HG03045 (cell line): Measurements from ENCODE around the gene SURF1.
"Not testable (repeated sequence)": the region's sequence is repeated elsewhere in the genome, so short reads cannot be mapped to it uniquely, and the experiment has no call there.

Experiments
- ATAC-seq: cut with Tn5 transposase; IDR thresholded peaks from one replicate; pipeline ENCODE4 v1.9.1; 2021; ENCODE audit warnings: mild to moderate bottlenecking, moderate library complexity; ENCODE audit not compliant: unreplicated experiment

The SURF1 gene

GRCh38 chr9:133327021-133327420 lies 29.3 kb downstream of the SURF1 start:
- not testable (repeated sequence) for ATAC-seq

- no peak for ATAC-seq
Observed at GRCh38 chr9:133323991-133324703, 32.1 kb downstream of the SURF1 start.

- no peak for ATAC-seq
Observed at GRCh38 chr9:133323211-133323610, 33.1 kb downstream of the SURF1 start.

GRCh38 chr9:133322701-133323100 lies 33.6 kb downstream of the SURF1 start:
- no peak for ATAC-seq

- no peak for ATAC-seq
Observed at GRCh38 chr9:133321411-133321935, 34.8 kb downstream of the SURF1 start.

GRCh38 chr9:133320421-133320881 lies 35.8 kb downstream of the SURF1 start:
- no peak for ATAC-seq

- ATAC-seq = not testable (repeated sequence)
Observed at GRCh38 chr9:133317551-133317950, 38.7 kb downstream of the SURF1 start.

GRCh38 chr9:133315997-133316396 lies 40.3 kb downstream of the SURF1 start:
- ATAC-seq = no peak

- no peak for ATAC-seq
Observed at GRCh38 chr9:133309608-133310007, 46.7 kb downstream of the SURF1 start.

GRCh38 chr9:133307301-133307700 lies 49.0 kb downstream of the SURF1 start:
- ATAC-seq = no peak

- no peak for ATAC-seq
Observed at GRCh38 chr9:133306242-133307204, 49.8 kb downstream of the SURF1 start.

- ATAC-seq = no peak
Observed at GRCh38 chr9:133305731-133306130, 50.6 kb downstream of the SURF1 start.

- no peak for ATAC-seq
Observed at GRCh38 chr9:133304477-133305377, 51.6 kb downstream of the SURF1 start.

GRCh38 chr9:133304158-133304470 lies 52.2 kb downstream of the SURF1 start:
- no peak for ATAC-seq

- no peak for ATAC-seq
Observed at GRCh38 chr9:133303266-133304157, 52.8 kb downstream of the SURF1 start.
